Dedifferentiated amniotic fluid mesenchymal stem cell (primary cell): Measurements from ENCODE around the gene TBC1D3D.
"Not testable (repeated sequence)": the region's sequence is repeated elsewhere in the genome, so short reads cannot be mapped to it uniquely, and the experiment has no call there.

Experiments
- DNase-seq: peaks from one replicate; pipeline ENCODE4 v3.0.0-alpha.2; 2016; ENCODE audit errors: extremely low spot score

The TBC1D3D gene

DNA sequence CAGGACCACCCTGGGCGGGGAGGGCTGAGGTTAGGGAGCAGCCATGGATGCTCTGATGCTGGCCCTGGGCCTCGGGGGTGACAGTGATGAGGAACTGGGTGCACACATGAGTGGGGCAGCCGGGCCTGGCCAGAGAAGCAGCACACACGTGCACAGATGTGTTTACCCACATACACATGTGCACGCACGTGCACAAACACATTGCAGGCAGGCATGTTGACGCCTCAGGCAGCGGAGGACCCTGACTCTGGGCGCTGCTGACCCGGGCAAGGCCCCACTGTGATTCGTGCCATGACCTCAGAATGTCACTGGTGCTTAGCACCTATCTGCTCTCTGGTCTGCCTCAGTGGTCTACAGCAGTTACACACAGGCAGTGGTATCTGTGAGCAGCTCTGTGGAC is at the start of gene TBC1D3D:
Gene TBC1D3D (plus strand): TSS at position 301 of the 400 bp plus-strand sequence. CDS start 1,585 bp downstream, outside the sequence.
- not testable (repeated sequence) for DNase-seq

DNA sequence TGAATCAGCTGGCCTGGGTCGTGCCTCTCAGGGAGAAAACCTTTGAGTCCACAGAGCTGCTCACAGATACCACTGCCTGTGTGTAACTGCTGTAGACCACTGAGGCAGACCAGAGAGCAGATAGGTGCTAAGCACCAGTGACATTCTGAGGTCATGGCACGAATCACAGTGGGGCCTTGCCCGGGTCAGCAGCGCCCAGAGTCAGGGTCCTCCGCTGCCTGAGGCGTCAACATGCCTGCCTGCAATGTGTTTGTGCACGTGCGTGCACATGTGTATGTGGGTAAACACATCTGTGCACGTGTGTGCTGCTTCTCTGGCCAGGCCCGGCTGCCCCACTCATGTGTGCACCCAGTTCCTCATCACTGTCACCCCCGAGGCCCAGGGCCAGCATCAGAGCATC is 14.8 kb upstream of the TBC1D3D start, which contains the start of gene TBC1D3L:
Gene TBC1D3L (minus strand): TSS at position 101 of the 400 bp plus-strand sequence. CDS start 1,540 bp downstream, outside the sequence.
- DNase-seq = not testable (repeated sequence)
